Panc1 (cell line): ENCODE data around the gene DOCK11. TPM values are rescaled to one million over a fixed set of nuclear protein-coding genes. Genes with fewer than 3 reads are reported as not detected.

ENCODE experiments used
- ATAC-seq: fragments of 200-7000 bp; cut with Tn5 transposase; 2 replicates; pipeline ENCODE4 v1.9.1; 2020; ENCODE audit warnings: mild to moderate bottlenecking, moderate library complexity
- BruUV-seq: library from RNA; stranded (reverse); fragments of 400-500 nt; replicated peaks from 2 replicates; lab custom pipeline; 2021; lab: Mats Ljungman, UMichigan
- CTCF ChIA-PET: fragments of 300-600 bp; sonication (Branson Sonifier 250); formaldehyde crosslinking; loops from one replicate; lab custom pipeline; 2022; ENCODE audit warnings: antibody characterized with exemption; lab: Charles Lee
- POLR2A ChIA-PET: fragments of 300-600 bp; sonication (Branson Sonifier 250); formaldehyde crosslinking; loops from one replicate; lab custom pipeline; 2022; ENCODE audit warnings: antibody characterized with exemption; lab: Charles Lee
- DNase-seq: peaks from one replicate; pipeline ENCODE4 v3.0.0-alpha.2; 2010; ENCODE audit warnings: low read depth, low spot score
- H3K27ac ChIP-seq: 2 replicates; pipeline ENCODE4 v1.5.1; 2011; ENCODE audit warnings: mild to moderate bottlenecking, low read length, inconsistent platforms
- H3K27me3 ChIP-seq: fragments of 200-500 bp; sonication (Bioruptor generic); 2 replicates; pipeline ENCODE4 v1.6.0; 2014; ENCODE audit warnings: low read length, inconsistent platforms; ENCODE audit not compliant: control insufficient read depth, insufficient read depth
- H3K36me3 ChIP-seq: fragments of 200-500 bp; sonication (Bioruptor generic); 2 replicates; pipeline ENCODE4 v1.5.1; 2014; ENCODE audit warnings: inconsistent platforms, mild to moderate bottlenecking, low read length, moderate library complexity; ENCODE audit not compliant: control insufficient read depth, insufficient read depth
- H3K4me1 ChIP-seq: 2 replicates; pipeline ENCODE4 v1.5.1; 2011; ENCODE audit warnings: inconsistent platforms, mild to moderate bottlenecking, low read length, moderate library complexity; ENCODE audit not compliant: control insufficient read depth, insufficient read depth
- H3K4me3 ChIP-seq, 2 experiments: 2 replicates each; pipeline ENCODE4 v1.5.1; 2011 to 2012; ENCODE audit warnings: low read depth in 2 of 2, low read length in 2 of 2, mild to moderate bottlenecking in 2 of 2, inconsistent platforms in 1 of 2, moderate library complexity in 1 of 2
- H3K9me3 ChIP-seq: fragments of 200-500 bp; sonication (Bioruptor generic); 2 replicates; pipeline ENCODE4 v1.5.1; 2014; ENCODE audit warnings: low read depth, mild to moderate bottlenecking, inconsistent platforms, low read length, moderate library complexity; ENCODE audit not compliant: control insufficient read depth, insufficient read depth
- CTCF ChIP-seq: fragments of 450-650 bp; IDR thresholded peaks from 2 replicates; pipeline ENCODE4 v1.5.1; 2017; ENCODE audit warnings: mild to moderate bottlenecking
- POLR2AphosphoS5 ChIP-seq: IDR thresholded peaks from 2 replicates; pipeline ENCODE4 v1.6.1; 2012; ENCODE audit warnings: mild to moderate bottlenecking, low read depth, low read length, moderate library complexity
- SIN3A ChIP-seq: IDR thresholded peaks from 2 replicates; pipeline ENCODE4 v1.6.1; 2012; ENCODE audit warnings: low read depth, mild to moderate bottlenecking, low read length, moderate library complexity, borderline replicate concordance; ENCODE audit not compliant: insufficient read depth
- TCF7L2 ChIP-seq: IDR thresholded peaks from 2 replicates; pipeline ENCODE4 v1.6.1; 2011; ENCODE audit warnings: mild to moderate bottlenecking, low read depth, low read length, inconsistent platforms
- in situ Hi-C: cut with HindIII; loops from 2 replicates; pipeline ENCODE4 v1.10.0; 2016; ENCODE audit warnings: low sequenced_read_pairs, low pct_unique_long_range_greater_than_20kb
- intact Hi-C: fragments of 100-400 bp; cut with micrococcal nuclease; formaldehyde crosslinking; loops from one replicate; pipeline ENCODE4 v1.10.0; 2022; ENCODE audit not compliant: unreplicated experiment
- total RNA-seq: library from RNA; stranded (reverse); gene quantifications from one replicate; pipeline ENCODE4 v1.2.1, GENCODE V29; 2021; ENCODE audit not compliant: unreplicated experiment
- TF ChIP-seq, protein P1 (sequence below), 2 experiments: IDR thresholded peaks; 2 replicates each; pipeline ENCODE4 v1.6.1; 2011 to 2012; ENCODE audit warnings: low read depth in 2 of 2, control low read depth in 1 of 2, low read length in 1 of 2, mild to moderate bottlenecking in 1 of 2, moderate library complexity in 1 of 2; ENCODE audit not compliant: insufficient read depth in 1 of 2

DOCK11 gene
- total RNA-seq, 1 experiment from 2014 or later: 2.0 TPM

DNA sequence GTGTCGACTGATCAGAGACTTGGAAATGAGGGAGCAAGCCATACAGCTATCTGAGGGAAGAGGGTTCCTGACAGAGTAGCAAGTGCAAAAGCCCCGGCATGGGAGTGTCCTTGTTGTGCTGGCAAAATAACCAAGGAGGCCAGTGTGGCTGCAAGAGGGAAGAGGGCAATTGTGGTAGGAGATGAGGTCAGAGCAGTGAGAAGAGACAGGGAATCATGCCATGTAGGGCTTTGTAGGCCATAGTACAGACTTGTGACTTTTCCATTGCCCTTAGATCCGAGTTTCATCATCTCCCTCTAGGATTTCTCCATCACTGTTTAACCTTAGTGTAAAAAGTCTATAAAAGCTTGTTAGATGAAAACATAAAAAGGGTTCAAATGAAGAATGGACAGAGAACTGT is 76.2 kb downstream of the DOCK11 start:
- ATAC-seq: no peak
- no peaks in the 10 kb centered on the region for H3K36me3 ChIP-seq
- ChIA-PET POLR2A (no interaction called here), CTCF (no interaction called here)
- TF ChIP-seq TCF7L2 (no peak), SIN3A (no peak), CTCF (no peak), POLR2AphosphoS5 (no peak)
- TF ChIP-seq, protein P1, sequence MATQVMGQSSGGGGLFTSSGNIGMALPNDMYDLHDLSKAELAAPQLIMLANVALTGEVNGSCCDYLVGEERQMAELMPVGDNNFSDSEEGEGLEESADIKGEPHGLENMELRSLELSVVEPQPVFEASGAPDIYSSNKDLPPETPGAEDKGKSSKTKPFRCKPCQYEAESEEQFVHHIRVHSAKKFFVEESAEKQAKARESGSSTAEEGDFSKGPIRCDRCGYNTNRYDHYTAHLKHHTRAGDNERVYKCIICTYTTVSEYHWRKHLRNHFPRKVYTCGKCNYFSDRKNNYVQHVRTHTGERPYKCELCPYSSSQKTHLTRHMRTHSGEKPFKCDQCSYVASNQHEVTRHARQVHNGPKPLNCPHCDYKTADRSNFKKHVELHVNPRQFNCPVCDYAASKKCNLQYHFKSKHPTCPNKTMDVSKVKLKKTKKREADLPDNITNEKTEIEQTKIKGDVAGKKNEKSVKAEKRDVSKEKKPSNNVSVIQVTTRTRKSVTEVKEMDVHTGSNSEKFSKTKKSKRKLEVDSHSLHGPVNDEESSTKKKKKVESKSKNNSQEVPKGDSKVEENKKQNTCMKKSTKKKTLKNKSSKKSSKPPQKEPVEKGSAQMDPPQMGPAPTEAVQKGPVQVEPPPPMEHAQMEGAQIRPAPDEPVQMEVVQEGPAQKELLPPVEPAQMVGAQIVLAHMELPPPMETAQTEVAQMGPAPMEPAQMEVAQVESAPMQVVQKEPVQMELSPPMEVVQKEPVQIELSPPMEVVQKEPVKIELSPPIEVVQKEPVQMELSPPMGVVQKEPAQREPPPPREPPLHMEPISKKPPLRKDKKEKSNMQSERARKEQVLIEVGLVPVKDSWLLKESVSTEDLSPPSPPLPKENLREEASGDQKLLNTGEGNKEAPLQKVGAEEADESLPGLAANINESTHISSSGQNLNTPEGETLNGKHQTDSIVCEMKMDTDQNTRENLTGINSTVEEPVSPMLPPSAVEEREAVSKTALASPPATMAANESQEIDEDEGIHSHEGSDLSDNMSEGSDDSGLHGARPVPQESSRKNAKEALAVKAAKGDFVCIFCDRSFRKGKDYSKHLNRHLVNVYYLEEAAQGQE (IDR thresholded peaks at IDR 0.05; ENCODE audit: insufficient read depth in 1 of 2, low read depth in 2 of 2, low read length in 1 of 2): no peak
- H3K4me1 ChIP-seq: no peaks in the 10 kb centered on the region
- intact Hi-C loops (no loop called here), in situ Hi-C loops (no loop called here)
- H3K4me3 ChIP-seq: no peak overlapping the region
- no peak overlapping the region for H3K27ac ChIP-seq
- DNase-seq: no peak
- no TSS peak for BruUV-seq
- H3K27me3 ChIP-seq: peaks cover 2% of the 10 kb centered on the region; the same call in 1 of the 2 replicates
- H3K9me3 ChIP-seq: no peaks in the 10 kb centered on the region

DNA sequence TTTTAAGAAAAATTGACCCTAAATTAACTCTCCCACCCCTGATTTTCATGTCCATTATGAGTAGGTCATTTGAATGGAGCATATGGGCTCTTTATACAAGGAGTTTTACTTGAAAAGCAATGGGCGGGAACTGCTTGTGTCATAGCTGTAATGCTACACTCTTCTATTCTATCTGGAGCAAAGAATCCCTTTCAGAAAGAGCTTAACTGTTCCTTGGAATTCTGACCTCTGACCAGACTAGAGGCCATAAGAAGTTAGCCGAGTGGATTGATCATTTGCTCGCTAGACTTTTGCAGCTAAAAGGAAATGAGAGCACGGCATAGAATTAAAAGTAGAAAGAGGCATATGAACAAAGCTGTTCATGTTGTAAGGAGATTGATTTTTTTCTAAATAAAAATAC is 79.1 kb downstream of the DOCK11 start:
- ATAC-seq: no peak

GRCh38 chrX:118577041-118577440 is 81.4 kb downstream of the DOCK11 start:
- TF ChIP-seq, protein P1 (IDR thresholded peaks at IDR 0.05; ENCODE audit: insufficient read depth in 1 of 2, low read depth in 2 of 2, low read length in 1 of 2): no peak
- TF ChIP-seq SIN3A (no peak), POLR2AphosphoS5 (no peak), TCF7L2 (no peak), CTCF (no peak)
- ChIA-PET CTCF (no interaction called here), POLR2A (no interaction called here)
- Histone ChIP-seq H3K36me3 (no peaks in the 10 kb centered on the region), H3K27me3 (peaks cover 12% of the 10 kb centered on the region), H3K9me3 (no peaks in the 10 kb centered on the region), H3K4me3 (no peak overlapping the region), H3K27ac (no peak overlapping the region), H3K4me1 (no peaks in the 10 kb centered on the region)
- in situ Hi-C loops (no loop called here), intact Hi-C loops (no loop called here)
- DNase-seq (no peak), ATAC-seq (no peak)
- BruUV-seq: no TSS peak

More for the DNA sequence above, 79.1 kb downstream of the DOCK11 start:
- no peak overlapping the region for H3K27ac ChIP-seq
- no TSS peak for BruUV-seq
- no peak for DNase-seq
- no peaks in the 10 kb centered on the region for H3K36me3 ChIP-seq
- ChIA-PET POLR2A (no interaction called here), CTCF (no interaction called here)
- H3K9me3 ChIP-seq: no peaks in the 10 kb centered on the region
- no peaks in the 10 kb centered on the region for H3K4me1 ChIP-seq
- intact Hi-C loops: no loop called here
- TF ChIP-seq POLR2AphosphoS5: no peak
- H3K4me3 ChIP-seq: no peak overlapping the region
- in situ Hi-C loops: no loop called here
- peaks cover 12% of the 10 kb centered on the region for H3K27me3 ChIP-seq
